Astrocyte (in vitro differentiated cells and primary cell): Measurements from ENCODE around the gene SLC35B2.

Experiments used
- CTCF ChIP-seq: IDR thresholded peaks from 2 replicates; pipeline ENCODE4 v1.5.1; 2011; ENCODE audit warnings: low read depth, mild to moderate bottlenecking, inconsistent platforms, low read length, moderate library complexity; ENCODE audit not compliant: insufficient read depth
- EZH2 ChIP-seq: IDR thresholded peaks from 2 replicates; pipeline ENCODE4 v1.6.1; 2012; ENCODE audit warnings: mild to moderate bottlenecking, low read length, inconsistent platforms; ENCODE audit not compliant: insufficient read depth

GRCh38 chr6:44285552-44286284 lies 28.4 kb upstream of the SLC35B2 start:
- TF ChIP-seq CTCF (no peak), EZH2 (no peak)
